ENCODE measurements around the gene MYH4.

GRCh38 chr17:10420811-10421210 lies 48.5 kb downstream of the MYH4 start:
- TF ChIP-seq CTCF (IDR thresholded peaks at IDR 0.05; ENCODE audit: insufficient read depth, low read length) = no peak
- TF ChIP-seq POLR2AphosphoS5 (IDR thresholded peaks at IDR 0.05; ENCODE audit: low read depth) = no peak
- TF ChIP-seq GABPA (IDR thresholded peaks at IDR 0.05; ENCODE audit: low read depth) = no peak

Measured in HL-60 (cell line).